Spleen (tissue), 11 donors: ENCODE results near the gene FBLN2. TPM values are rescaled to one million over a fixed set of nuclear protein-coding genes. Genes with fewer than 3 reads are reported as not detected.

Source experiments
- DNase-seq: peaks from one replicate; pipeline ENCODE4 v3.0.0-alpha.2; 2020
- H3K27ac ChIP-seq, 8 donors: fragments of 200-600 bp; sonication (generic) in 7 of 8; 1 replicate in 4 of 8; 2 replicates in 4 of 8; pipeline versions ENCODE4 v1.5.0 to v1.8.0; 2016 to 2021; ENCODE audit warnings: inconsistent platforms in 4 of 8, mild to moderate bottlenecking in 4 of 8, moderate library complexity in 1 of 8
- H3K27me3 ChIP-seq, 7 donors: fragments of 200-600 bp; sonication (generic) in 6 of 7; replicated peaks in 1 of 7; 1 replicate in 4 of 7; 2 replicates in 3 of 7; pipeline versions ENCODE4 v1.5.0 to v1.8.0; 2016 to 2021; ENCODE audit warnings: inconsistent platforms in 3 of 7, mild to moderate bottlenecking in 1 of 7
- H3K36me3 ChIP-seq, 6 donors: fragments of 200-600 bp; sonication (generic) in 5 of 6; 1 replicate in 4 of 6; 2 replicates in 2 of 6; pipeline versions ENCODE4 v1.5.0 to v1.8.0; 2016 to 2021; ENCODE audit warnings: inconsistent platforms in 2 of 6
- H3K4me1 ChIP-seq, 6 donors: fragments of 200-600 bp; sonication (generic) in 5 of 6; 1 replicate in 3 of 6; 2 replicates in 3 of 6; pipeline versions ENCODE4 v1.5.0 to v1.8.0; 2016 to 2021; ENCODE audit warnings: inconsistent platforms in 3 of 6
- H3K4me3 ChIP-seq, 8 donors: fragments of 200-600 bp; sonication (generic) in 7 of 8; 1 replicate in 4 of 8; 2 replicates in 4 of 8; pipeline versions ENCODE4 v1.5.0 to v1.8.0; 2016 to 2021; ENCODE audit warnings: inconsistent platforms in 4 of 8, mild to moderate bottlenecking in 4 of 8, moderate library complexity in 2 of 8
- H3K9me3 ChIP-seq, 8 donors: fragments of 200-600 bp; sonication (generic) in 7 of 8; 1 replicate in 4 of 8; 2 replicates in 4 of 8; pipeline versions ENCODE4 v1.5.0 to v1.8.0; 2016 to 2021; ENCODE audit warnings: inconsistent platforms in 4 of 8
- POLR2A ChIP-seq, 3 donors: fragments of 450-650 bp; IDR thresholded peaks; one replicate each; pipeline ENCODE4 v1.5.1; 2017; ENCODE audit warnings: antibody characterized with exemption in 3 of 3, mild to moderate bottlenecking in 1 of 3
- POLR2AphosphoS5 ChIP-seq, 3 donors: sonication (generic); formaldehyde crosslinking; IDR thresholded peaks; one replicate each; pipeline ENCODE4 v1.5.1; 2017; ENCODE audit warnings: antibody characterized with exemption in 3 of 3
- WGBS, 5 donors: extraction: QIAGEN DNeasy Blood & Tissue Kit in 3 of 5; methylation state at CpG; one replicate each; pipeline versions ENCODE4 v1.1.5 to v1.1.7; 2013 to 2018; 5-methylcytosine and 5-hydroxymethylcytosine counted together
- intact Hi-C: fragments of 100-400 bp; cut with DNase I; formaldehyde crosslinking; loops from one replicate; pipeline ENCODE4 v1.15.0; 2023; ENCODE audit warnings: low total_unique reads
- polyA plus RNA-seq, 3 donors: library from polyadenylated mRNA; stranded (reverse); fragments of 200-250 nt; gene quantifications; one replicate each; pipeline ENCODE4 v1.2.1, GENCODE V29; 2013
- total RNA-seq, 7 donors: library from RNA; depleted of rRNA in 3 of 7; stranded (reverse); fragments of >200 nt in 3 of 7; fragmentation: NEBNext Ultra II Directional in 4 of 7; extraction: Animal tissue kit (Norgen Biotek cat#: 25700) in 4 of 7; gene quantifications; one replicate each; pipeline versions ENCODE4 v1.1.0 to v1.2.1, GENCODE V29; 2016 to 2021
- TF ChIP-seq, protein P1 (sequence below), 11 experiments: fragments of 200-600 bp in 7 of 11; fragments of 450-650 bp in 4 of 11; sonication (generic) in 4 of 11; IDR thresholded peaks in 8 of 11; conservative IDR thresholded peaks in 3 of 11; 1 replicate in 7 of 11; 2 replicates in 4 of 11; pipeline versions ENCODE4 v1.4.0 to v1.8.0; 2016 to 2021; ENCODE audit warnings: antibody characterized with exemption in 11 of 11, inconsistent platforms in 4 of 11, mild to moderate bottlenecking in 1 of 11
- donor health status: healthy with polysubstance abuse.
- donor health status: DM: no; HTN: no; CAD: no; lungs with moderate emphysema.
- donor health status: DM: no; HTN: no; CAD: no.
- donor health status: Bipolar disorder and iron deficiency.
- donor health status: healthy.
- donor health status: DM: no; HTN: no; CAD: no.
- donor health status: DM: yes; HTN: yes; CAD: no.

The FBLN2 gene
- total and polyA plus RNA-seq, 10 donors, result 6.1 to 28.2 (median 12.5) TPM

- no peak for DNase-seq
- H3K27ac ChIP-seq, result no peak overlapping the region
- H3K36me3 ChIP-seq, result no peaks in the 10 kb centered on the region
- H3K27me3 ChIP-seq, result peaks cover 0 to 59% (median 6%) of the 10 kb centered on the region in 7 donors
- TF ChIP-seq POLR2A (IDR thresholded peaks at IDR 0.05), result no peak
- TF ChIP-seq, protein P1, sequence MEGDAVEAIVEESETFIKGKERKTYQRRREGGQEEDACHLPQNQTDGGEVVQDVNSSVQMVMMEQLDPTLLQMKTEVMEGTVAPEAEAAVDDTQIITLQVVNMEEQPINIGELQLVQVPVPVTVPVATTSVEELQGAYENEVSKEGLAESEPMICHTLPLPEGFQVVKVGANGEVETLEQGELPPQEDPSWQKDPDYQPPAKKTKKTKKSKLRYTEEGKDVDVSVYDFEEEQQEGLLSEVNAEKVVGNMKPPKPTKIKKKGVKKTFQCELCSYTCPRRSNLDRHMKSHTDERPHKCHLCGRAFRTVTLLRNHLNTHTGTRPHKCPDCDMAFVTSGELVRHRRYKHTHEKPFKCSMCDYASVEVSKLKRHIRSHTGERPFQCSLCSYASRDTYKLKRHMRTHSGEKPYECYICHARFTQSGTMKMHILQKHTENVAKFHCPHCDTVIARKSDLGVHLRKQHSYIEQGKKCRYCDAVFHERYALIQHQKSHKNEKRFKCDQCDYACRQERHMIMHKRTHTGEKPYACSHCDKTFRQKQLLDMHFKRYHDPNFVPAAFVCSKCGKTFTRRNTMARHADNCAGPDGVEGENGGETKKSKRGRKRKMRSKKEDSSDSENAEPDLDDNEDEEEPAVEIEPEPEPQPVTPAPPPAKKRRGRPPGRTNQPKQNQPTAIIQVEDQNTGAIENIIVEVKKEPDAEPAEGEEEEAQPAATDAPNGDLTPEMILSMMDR (IDR thresholded peaks at IDR 0.05 in 8 of 11, conservative IDR thresholded peaks at IDR 0.05 in 3 of 11), result no peak
- TF ChIP-seq POLR2AphosphoS5 (IDR thresholded peaks at IDR 0.05), result peak in 1 of 3 donors; percentile 47
- peak overlapping the region in 1 of 8 donors; percentile 22 for H3K4me3 ChIP-seq
- 1 to 3% (median 3%) methylated on average over 15 to 19 of the region's 19 CpGs for WGBS, 5 donors
- H3K4me1 ChIP-seq, result peaks cover 19 to 49% (median 35%) of the 10 kb centered on the region in 6 donors
- no peaks in the 10 kb centered on the region for H3K9me3 ChIP-seq
- intact Hi-C loops, result loop anchor here (2.0 kb wide), 1 partner anchor 151 kb away; no protein-coding TSS in a partner anchor
Measured at GRCh38 chr3:13647298-13648059, 98.6 kb downstream of the FBLN2 start.

- TF ChIP-seq POLR2A (IDR thresholded peaks at IDR 0.05), result no peak
- peak in 2 of 3 donors; percentile 34 to 49 for TF ChIP-seq POLR2AphosphoS5 (IDR thresholded peaks at IDR 0.05)
- TF ChIP-seq, protein P1 (IDR thresholded peaks at IDR 0.05 in 8 of 11, conservative IDR thresholded peaks at IDR 0.05 in 3 of 11), result peak; percentile 88 to 98 (median 94)
- Histone ChIP-seq H3K27ac (no peak overlapping the region), H3K4me1 (peaks cover 21 to 58% (median 43%) of the 10 kb centered on the region in 6 donors), H3K27me3 (peaks cover 0 to 57% (median 6%) of the 10 kb centered on the region in 7 donors), H3K9me3 (no peaks in the 10 kb centered on the region), H3K36me3 (no peaks in the 10 kb centered on the region), H3K4me3 (peak overlapping the region in 1 of 8 donors; percentile 25)
- intact Hi-C loops, result no loop called here
- DNase-seq, result peak; percentile 93
- WGBS, 5 donors, result 14 to 18% (median 16%) methylated on average over 10 to 20 of the region's 20 CpGs
Measured at GRCh38 chr3:13648060-13649001, 99.4 kb downstream of the FBLN2 start.

GRCh38 chr3:13650210-13651056 is 101.5 kb downstream of the FBLN2 start:
- Histone ChIP-seq H3K9me3 (no peaks in the 10 kb centered on the region), H3K36me3 (no peaks in the 10 kb centered on the region), H3K27ac (no peak overlapping the region), H3K4me3 (peak overlapping the region in 2 of 8 donors; percentile 15 to 46), H3K4me1 (peaks cover 23 to 78% (median 59%) of the 10 kb centered on the region in 6 donors), H3K27me3 (peaks cover 0 to 62% (median 18%) of the 10 kb centered on the region in 7 donors)
- peak; percentile 95 for DNase-seq
- intact Hi-C loops, result no loop called here
- TF ChIP-seq, protein P1 (IDR thresholded peaks at IDR 0.05 in 8 of 11, conservative IDR thresholded peaks at IDR 0.05 in 3 of 11), result peak; percentile 94 to 100 (median 99)
- no peak for TF ChIP-seq POLR2A (IDR thresholded peaks at IDR 0.05)
- TF ChIP-seq POLR2AphosphoS5 (IDR thresholded peaks at IDR 0.05), result peak in 2 of 3 donors; percentile 53 to 69
- 13 to 24% (median 14%) methylated on average over 36 to 48 of the region's 48 CpGs for WGBS, 5 donors
